Activated naive CD8-positive, alpha-beta T cell treated with anti-CD3 and anti-CD28 coated beads, Interleukin-2, amount 50 U/mL, for 16 hours (primary cell): ENCODE data around the gene UXS1.

Experiments used
- DNase-seq: peaks from one replicate; pipeline ENCODE4 v3.0.0-alpha.2; 2020; ENCODE audit warnings: low read depth, low spot score

UXS1 gene

DNA sequence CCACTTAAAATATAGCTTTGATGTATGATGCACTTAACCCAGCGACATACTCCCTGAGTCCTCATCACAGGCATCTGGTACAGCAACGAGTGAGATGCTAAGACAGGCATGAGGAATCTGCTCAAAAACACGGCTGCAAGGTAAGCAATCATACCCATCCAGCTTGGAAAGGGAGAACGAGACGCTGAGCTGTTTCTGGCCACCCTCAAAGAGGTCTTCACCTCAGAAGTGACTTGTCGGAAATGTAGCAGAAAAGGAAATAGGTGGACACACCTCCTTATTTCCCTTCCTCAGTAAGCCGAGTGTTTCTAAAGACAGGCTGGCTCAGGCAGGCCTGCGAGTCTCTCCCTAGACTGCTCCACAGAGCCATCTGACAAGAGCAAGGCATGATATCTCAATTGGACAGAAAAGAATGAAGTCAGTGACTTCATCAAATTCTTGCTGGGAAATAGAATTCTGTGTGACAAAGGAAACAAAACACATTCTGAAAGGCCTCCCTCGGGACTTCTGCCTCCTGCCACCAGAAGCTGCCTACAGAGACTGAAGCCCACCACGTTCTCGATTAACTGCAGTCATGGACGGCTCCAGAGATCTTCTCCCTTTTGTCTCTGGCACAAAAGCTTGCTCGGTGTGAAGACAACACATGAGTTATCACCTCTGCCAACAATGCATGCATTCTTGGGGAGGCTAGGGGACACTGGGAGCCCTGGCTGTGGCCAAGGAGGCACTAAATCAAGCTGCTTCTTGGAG lies 84.3 kb downstream of the UXS1 start:
- DNase-seq = no peak

GRCh38 chr2:106108791-106109190 lies 85.3 kb downstream of the UXS1 start:
- DNase-seq = no peak

DNA sequence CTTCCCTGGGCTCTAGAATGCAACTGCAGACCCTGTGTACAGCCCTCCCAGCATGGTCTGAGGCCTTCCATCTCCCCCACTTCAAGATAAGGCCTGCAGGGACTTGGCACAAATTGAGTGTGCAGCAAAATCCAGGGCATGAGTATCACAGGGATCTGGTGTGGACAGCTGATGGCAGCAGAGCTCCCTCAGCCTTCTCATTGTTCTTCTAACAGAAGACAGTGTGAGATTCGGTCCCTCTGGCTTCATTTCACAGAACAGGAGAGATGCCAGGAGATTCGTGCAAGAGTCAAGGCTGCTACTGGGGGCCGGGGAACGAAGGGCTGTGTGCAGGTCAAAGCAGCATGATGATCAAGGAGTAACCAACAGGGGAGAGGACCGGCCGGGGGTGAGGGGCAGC lies 85.8 kb downstream of the UXS1 start:
- no peak for DNase-seq

GRCh38 chr2:106107509-106108131 lies 86.5 kb downstream of the UXS1 start:
- no peak for DNase-seq

- no peak for DNase-seq
These were observed 87.2 kb downstream of the UXS1 start for GRCh38 chr2:106106622-106107508.

GRCh38 chr2:106105151-106105922 lies 88.8 kb downstream of the UXS1 start:
- DNase-seq = no peak

DNA sequence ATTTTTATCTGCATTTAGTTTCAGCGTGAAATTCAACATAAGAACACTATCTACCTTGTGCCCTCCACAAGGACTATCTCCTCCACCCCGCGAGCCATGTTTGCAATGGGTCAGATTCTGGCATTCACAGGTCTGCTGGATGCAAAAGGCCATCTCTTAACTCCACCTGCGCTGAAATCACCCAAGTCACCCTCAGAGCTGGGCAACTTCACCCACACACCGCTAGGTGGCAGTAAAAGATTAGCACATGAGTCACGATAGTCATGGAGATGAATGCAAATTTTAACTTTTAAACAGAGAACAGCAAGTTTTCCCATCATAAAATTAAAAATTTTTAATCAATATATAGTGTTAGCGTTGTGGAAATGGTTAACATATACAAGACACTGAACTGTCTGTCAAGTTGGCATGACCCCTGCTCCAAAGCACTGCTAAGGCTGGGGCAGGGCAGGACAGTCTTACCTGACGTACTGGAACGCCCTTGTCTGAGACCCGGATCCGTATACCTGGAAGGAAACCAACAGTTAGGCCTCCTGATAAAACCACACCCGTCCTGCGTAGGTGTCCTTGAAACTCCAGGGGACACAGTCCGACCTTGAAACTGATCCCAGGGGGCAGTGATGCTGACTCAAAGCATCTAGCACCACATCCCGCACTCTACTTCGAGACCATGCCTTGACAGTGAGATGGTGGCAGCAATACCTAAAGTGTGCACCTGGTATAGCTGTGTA lies 89.6 kb downstream of the UXS1 start:
- no peak for DNase-seq

GRCh38 chr2:106099691-106100090 lies 94.4 kb downstream of the UXS1 start:
- DNase-seq = no peak

DNA sequence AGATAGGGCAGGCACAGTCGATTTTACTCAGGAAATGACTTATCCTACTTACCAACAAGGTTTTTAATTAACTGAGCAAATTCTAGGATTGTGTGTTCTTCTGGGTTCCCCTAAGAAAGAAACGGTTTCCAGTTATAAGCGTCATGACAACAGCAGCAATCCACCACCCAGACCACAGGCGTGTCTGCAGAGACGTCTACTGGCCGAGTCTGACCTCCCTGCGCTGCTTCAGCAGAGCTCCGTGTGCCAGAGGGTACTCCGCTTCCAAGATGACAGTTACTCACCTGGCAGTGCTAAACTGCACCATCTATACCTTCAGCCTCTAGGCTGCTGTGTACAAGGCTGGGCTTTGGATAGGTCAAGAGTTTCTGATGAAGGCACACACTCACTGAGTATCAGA lies 95.4 kb downstream of the UXS1 start:
- no peak for DNase-seq

DNA sequence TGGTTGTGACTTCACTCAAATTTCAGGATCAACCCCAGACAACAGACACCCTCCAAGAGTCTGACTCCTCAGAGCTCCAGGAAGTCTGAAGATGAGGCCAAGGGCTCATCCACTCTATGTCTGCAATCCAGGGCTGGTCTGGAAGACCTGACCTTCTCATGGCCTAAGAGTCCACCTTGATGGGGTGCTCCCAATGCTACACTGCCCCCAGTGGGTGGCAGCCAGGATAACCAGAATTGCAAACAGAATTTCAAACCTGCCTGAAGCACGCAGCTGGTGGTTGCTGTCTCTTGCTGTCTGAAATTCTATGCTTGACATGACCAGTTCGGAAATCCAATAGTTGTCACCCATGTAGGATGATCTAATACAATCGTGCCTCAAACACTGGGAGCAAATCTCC lies 96.0 kb downstream of the UXS1 start:
- DNase-seq = no peak

DNA sequence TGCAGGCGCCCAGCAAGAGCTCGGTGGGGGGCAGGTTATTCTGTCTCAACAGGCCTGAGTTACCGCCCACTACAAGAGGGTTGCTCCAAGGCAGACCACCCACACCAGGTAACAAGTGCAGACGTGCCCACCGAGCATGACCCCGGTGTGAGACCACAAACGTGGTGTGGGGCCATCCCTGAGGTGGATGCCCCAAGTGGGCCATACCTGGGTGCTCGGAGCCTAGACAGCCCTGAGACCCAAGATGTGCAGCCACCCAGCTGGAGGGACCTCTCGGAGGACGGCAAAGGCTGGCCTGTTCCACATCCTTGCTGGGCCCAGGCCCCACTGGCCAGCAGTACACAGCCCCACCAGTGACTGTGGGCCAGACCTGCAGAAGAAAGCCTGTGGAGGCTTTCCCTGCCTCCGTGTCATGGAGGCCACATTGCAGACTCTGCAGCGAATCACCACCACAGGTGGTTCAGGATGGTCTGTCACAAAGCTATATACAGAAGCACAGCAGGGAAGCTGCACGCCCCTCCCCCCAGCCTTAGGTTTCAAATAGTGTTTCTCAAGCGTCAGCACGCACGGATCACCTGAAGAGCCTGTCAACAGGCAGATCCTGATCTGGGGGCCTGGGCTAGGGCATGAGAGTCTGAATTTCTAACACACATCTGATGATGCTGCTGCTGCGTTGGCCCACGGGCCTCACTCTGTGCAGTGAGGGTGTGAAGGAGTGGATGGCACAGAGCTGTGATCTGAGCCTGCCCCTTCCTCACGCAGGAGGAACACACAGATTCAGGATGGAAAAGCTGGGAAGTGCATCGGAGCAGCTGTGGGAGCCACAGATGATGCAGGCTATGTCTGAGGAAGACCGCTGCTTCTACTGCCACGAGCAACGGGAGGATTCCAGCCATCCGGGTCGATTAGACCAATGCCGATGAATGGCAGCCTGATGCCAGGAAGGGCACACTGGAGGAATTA lies 96.8 kb downstream of the UXS1 start:
- DNase-seq = no peak

DNA sequence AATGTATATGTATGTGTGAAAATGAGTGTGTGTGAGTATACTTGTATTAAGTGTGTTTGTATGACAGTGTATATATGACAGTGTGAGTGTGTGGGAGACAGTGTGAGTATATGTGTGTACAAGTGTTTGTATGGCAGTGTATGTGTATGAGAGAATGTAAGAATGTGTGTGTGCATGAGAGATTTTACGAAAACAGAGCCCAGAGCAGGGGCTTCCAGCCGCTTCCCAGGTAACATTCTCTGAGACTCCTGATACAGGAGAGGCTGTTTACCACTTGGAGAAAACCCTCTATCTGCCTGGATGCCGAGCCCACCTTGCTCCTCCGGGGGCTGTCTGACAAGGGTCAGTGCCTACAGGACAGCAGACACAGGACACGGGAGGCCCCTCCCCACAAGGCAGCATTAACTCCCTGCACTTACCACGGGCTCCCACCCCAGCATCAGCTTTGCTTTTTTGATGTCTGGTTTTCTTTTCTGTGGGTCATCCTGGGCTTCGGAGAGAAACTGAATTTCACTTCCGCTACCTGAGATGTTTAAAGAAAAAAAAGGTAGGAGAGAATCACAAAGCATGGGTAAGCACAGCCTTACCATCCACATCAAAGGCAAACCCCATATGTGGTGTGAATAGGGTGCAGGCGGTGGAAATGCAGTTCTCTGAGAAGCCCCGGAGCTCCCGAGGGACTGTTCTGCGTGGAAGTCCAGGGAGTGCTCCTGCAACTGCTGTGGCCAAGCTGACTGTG lies 97.6 kb downstream of the UXS1 start:
- DNase-seq = no peak

DNA sequence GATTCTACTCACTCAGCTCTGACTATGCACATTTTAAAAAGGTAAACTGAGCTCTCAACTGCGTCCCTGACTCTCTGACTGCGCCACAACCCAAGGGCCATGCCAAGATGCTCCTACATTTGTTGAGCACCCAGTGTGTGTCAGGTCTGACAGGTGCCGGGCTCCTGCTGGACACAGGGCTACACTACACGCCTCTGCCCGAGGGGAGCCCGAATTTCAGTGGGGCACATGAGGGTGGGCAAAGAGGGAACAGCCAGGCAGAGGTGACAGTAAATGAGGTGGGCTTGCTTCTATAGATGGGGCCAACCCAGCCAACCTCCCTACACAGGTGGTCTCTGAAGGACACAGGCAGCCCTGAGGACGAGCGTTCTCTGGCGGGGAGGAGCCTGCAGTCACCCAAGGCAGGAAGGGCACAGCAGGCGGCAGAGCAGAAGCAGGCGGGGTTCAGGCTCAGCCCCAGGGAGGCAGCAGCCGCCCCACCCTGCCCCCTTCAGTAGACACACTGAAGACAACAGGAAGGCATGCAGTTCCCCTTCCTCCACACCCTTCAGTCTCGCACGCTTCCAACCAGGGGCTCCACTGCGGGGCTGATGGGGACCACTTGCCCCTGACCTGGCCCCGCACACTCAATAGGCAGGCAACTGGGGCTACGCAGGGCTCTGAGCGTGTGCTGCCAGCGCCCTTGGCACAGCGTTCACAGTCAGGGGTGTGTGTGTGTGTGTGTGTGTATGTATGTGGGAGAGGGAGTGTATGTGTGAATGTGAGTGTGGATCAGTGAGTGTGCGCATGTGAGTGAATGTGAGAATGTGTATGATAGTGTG lies 98.4 kb downstream of the UXS1 start:
- no peak for DNase-seq

- DNase-seq = no peak
These were observed 99.8 kb downstream of the UXS1 start for GRCh38 chr2:106094131-106094841.

DNA sequence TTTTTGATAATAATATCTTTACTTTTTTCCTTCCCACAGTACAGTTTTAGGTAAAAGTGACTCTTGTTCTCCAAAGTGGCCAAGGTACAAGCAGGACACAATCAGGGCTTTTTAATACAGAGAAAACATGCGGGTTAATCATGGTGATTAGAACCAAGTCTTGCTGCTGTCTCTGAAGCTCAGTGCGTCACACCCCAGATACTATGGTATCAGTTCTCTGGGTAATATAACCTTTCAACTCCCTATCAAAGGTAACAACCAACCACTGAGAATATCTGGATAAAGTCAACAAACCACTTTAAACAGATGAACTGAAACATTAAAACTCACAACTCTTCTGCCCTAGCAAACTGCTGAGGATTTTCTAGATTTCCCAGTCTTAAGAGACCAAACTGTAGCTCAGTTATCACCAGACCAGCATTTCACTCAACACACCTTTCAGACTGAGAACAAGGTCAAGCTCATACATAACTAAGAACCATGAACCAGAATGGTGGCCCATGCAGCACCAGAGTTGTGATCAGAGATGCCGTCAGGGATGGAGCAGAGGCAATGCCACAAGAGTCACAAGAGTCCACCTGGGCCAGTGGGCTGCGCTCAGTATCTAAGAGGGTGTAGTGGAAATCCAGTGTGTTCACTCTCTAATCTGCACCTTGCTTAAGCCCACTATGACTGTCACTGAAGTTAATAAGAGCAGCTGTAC lies 103.0 kb downstream of the UXS1 start:
- no peak for DNase-seq

- no peak for DNase-seq
These were observed 104.5 kb downstream of the UXS1 start for GRCh38 chr2:106089611-106090010.
